ENCODE measurements around the gene ERCC1.

The ERCC1 gene

DNA sequence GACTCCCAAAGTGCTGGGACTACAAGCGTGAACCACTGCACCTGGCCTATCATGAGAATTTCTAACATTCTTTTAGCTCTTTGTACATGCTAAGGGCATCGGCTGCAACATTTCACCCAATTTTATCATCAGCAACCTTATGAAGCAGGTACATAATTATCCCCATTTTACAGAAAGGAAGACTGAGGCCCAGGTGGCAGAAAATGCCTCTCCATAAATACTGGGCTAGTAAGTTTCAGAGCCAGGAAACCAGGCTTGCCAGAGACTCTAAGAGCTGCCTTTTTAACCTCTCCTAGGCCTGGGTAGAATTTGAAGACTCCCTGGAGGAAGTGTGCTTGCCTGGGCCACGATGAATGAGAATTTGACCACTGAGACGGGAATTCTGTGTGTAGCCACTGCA lies 55.6 kb downstream of the ERCC1 start:
- no peak overlapping the region for H3K27ac ChIP-seq
- TF ChIP-seq, protein P1, sequence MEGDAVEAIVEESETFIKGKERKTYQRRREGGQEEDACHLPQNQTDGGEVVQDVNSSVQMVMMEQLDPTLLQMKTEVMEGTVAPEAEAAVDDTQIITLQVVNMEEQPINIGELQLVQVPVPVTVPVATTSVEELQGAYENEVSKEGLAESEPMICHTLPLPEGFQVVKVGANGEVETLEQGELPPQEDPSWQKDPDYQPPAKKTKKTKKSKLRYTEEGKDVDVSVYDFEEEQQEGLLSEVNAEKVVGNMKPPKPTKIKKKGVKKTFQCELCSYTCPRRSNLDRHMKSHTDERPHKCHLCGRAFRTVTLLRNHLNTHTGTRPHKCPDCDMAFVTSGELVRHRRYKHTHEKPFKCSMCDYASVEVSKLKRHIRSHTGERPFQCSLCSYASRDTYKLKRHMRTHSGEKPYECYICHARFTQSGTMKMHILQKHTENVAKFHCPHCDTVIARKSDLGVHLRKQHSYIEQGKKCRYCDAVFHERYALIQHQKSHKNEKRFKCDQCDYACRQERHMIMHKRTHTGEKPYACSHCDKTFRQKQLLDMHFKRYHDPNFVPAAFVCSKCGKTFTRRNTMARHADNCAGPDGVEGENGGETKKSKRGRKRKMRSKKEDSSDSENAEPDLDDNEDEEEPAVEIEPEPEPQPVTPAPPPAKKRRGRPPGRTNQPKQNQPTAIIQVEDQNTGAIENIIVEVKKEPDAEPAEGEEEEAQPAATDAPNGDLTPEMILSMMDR (conservative IDR thresholded peaks at IDR 0.05), result no peak

DNA sequence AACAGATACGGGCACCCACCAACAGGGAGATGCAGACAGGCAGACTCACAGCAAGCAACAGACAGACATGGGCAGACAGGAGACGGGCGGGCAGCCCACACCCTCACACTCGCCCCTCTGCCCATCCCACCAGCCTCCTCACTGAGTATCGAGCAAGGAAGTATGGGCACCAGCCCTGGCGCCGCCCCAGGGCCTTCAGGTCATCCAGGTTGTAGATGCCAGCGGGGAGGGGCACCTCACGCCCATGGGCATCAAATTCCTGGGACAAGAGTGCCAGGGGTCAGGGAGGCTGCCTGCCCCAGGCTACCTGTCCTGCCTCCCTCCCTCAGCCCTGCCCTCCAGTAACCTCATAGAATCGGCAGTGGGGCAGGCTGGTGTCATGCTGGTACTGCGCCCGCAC lies 59.0 kb downstream of the ERCC1 start:
- H3K27ac ChIP-seq, result no peak overlapping the region
- TF ChIP-seq, protein P1 (conservative IDR thresholded peaks at IDR 0.05), result no peak

GRCh38 chr19:45363861-45364459 lies 59.8 kb downstream of the ERCC1 start:
- TF ChIP-seq, protein P1 (conservative IDR thresholded peaks at IDR 0.05), result no peak
- no peak overlapping the region for H3K27ac ChIP-seq

DNA sequence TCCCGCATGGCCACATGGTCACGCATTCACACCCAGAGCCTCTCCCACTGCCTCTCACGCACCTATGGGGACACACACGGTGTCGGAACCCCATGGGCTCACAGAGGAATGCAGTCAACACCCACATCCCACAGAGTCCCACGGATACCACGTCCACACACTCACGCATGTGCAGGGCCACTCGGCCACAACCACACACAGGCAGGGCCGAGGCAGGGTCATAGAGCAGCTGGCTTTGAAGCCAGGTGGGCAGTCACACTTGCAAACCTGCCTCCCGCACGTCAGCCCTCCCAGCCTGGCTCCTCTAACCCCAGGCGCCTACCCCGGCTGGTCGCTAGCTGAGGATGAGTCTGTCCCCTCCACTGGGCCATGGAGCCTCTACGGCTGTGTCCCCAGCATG lies 61.4 kb downstream of the ERCC1 start:
- no peak overlapping the region for H3K27ac ChIP-seq
- TF ChIP-seq, protein P1 (conservative IDR thresholded peaks at IDR 0.05), result no peak

- H3K27ac ChIP-seq, result no peak overlapping the region
- TF ChIP-seq, protein P1 (conservative IDR thresholded peaks at IDR 0.05), result no peak
These were observed 62.1 kb downstream of the ERCC1 start for GRCh38 chr19:45361608-45362007.

DNA sequence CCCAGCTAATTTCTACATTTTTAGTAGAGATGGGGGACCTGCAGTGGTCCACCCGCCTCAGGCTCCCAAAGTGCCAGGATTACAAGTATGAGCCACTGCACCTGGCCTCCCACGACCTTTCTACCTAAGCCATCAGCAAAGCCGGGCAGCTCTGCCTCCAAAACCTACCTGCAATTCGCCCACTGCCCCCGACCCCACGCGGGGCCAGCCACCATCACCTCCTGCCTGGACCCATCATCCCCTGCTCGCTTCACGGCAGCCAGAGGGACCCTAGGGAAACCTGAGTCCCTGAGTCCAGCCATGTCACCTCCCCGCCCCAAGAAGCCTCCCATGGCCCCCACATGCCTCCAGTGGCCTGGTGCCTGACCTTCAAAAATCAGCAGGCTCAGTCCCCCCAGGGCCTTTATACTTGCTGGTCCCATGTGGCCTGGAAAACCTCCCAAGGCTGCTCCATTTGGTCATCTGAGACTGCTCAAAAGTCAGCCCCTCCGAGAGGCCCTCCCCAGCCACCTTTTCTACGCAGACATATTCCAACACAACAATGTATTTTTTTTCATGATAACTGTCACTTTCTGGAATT lies 65.4 kb downstream of the ERCC1 start:
- H3K27ac ChIP-seq, result no peak overlapping the region

GRCh38 chr19:45357445-45357783 lies 66.3 kb downstream of the ERCC1 start:
- TF ChIP-seq, protein P1 (conservative IDR thresholded peaks at IDR 0.05), result no peak
- no peak overlapping the region for H3K27ac ChIP-seq

More for the DNA sequence above, 65.4 kb downstream of the ERCC1 start:
- TF ChIP-seq, protein P1 (conservative IDR thresholded peaks at IDR 0.05), result no peak
